ENCODE data around the gene B9D1.

B9D1 gene

DNA sequence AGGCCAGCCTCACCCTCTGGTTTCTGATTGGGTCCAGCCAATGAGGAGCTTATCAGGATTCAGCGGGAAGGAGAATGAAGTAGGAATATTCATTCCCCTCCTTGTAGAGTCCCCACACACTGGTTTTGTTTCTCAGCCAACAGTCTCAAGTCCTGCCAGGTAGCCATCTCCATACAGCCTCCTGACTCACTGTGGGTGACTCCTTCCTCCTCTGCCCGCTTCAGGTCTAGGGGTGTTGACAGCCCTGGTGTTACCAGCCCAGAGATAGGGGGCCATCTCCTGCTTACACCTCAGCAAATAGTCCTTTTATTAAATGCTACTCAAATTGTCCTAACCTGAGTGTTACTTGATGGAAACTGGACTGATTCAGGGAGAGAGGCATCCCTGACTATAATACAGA, 28.4 kb upstream of the B9D1 start:
- H3K4me3 ChIP-seq (ENCODE audit: low read depth, low read length): no peak overlapping the region
- TF ChIP-seq, protein P1, sequence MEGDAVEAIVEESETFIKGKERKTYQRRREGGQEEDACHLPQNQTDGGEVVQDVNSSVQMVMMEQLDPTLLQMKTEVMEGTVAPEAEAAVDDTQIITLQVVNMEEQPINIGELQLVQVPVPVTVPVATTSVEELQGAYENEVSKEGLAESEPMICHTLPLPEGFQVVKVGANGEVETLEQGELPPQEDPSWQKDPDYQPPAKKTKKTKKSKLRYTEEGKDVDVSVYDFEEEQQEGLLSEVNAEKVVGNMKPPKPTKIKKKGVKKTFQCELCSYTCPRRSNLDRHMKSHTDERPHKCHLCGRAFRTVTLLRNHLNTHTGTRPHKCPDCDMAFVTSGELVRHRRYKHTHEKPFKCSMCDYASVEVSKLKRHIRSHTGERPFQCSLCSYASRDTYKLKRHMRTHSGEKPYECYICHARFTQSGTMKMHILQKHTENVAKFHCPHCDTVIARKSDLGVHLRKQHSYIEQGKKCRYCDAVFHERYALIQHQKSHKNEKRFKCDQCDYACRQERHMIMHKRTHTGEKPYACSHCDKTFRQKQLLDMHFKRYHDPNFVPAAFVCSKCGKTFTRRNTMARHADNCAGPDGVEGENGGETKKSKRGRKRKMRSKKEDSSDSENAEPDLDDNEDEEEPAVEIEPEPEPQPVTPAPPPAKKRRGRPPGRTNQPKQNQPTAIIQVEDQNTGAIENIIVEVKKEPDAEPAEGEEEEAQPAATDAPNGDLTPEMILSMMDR (IDR thresholded peaks at IDR 0.05; ENCODE audit: insufficient read depth, low read depth, low read length, missing control alignments): no peak
- no peak for DNase-seq (ENCODE audit: low read depth)

DNA sequence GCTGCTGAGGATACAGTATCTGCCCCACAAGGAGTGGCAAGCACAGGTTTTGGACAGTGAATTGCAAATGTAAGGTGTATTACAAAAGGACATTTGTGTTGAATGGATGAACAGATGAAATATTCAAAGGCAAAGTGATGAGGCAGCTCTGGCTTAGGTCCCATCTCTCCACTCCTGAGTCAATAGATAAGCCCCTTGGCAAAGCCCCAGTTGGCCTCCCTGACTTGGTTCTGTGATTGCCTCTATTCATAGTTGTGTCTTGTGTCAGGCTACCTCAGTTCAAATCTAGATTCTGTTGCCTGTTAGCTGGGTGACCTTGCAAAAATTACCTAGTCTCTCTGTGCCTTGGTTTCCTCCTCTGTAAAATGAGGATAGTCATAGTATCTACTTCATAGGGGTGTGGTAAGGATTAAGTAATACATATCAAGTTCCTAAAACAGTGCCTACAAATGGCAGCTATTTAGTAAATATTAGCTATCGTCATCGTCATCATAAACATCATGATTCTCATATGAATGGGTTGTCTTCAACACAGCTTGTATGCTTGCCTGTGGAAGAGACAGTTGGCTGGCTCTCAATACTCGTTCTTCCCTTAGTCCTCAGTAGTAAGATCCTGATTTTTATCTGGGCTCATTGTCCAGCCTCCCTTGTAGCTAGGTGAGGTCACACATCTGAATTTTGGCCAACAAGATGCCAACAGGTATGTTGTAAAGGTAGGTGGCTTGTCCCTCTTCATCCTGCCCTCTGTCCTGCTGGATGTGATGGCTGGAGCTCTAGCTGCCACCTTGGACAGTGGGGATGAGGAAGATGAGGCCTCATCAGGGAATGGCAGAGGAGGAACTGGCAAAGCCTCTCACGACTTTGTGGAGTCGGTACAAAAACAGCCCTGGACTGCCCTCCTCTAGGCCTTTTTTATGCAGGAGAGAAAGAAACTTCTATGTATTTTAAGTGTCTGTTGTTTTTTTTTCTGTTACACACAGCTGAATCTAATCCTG, 26.6 kb upstream of the B9D1 start:
- H3K4me3 ChIP-seq (ENCODE audit: low read depth, low read length): no peak overlapping the region
- TF ChIP-seq, protein P1 (IDR thresholded peaks at IDR 0.05; ENCODE audit: insufficient read depth, low read depth, low read length, missing control alignments): no peak
- no peak for DNase-seq (ENCODE audit: low read depth)

DNA sequence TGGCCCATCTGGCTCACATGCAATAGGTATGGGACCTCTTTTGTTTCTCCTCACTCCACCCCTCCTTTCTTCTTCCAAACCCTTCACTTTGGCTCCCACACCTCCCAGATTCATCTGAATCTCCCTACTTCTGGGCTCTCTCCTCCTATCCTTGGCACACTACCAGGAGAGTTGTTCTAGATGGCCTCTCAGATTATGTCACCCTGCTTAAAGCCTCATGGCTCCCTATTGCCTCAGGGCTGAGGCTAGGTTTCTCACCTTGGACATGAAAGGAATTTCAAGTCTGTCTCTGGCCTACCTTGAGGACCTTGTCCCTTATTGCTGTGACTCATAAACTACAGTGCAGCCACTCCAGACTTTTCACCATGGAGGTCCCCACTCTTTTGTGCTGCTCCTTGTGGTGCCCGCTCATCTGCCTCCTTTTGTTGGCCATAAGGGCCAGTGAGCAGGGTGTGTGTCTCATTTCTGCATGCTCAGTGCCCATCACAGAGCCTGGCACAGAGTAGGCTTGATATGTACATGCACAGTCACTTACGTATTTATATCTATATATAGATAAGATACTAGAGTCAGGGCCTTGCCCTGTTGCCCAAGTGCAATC, 25.5 kb upstream of the B9D1 start:
- no peak overlapping the region for H3K4me3 ChIP-seq (ENCODE audit: low read depth, low read length)
- TF ChIP-seq, protein P1 (IDR thresholded peaks at IDR 0.05; ENCODE audit: insufficient read depth, low read depth, low read length, missing control alignments): no peak
- DNase-seq (ENCODE audit: low read depth): no peak

DNA sequence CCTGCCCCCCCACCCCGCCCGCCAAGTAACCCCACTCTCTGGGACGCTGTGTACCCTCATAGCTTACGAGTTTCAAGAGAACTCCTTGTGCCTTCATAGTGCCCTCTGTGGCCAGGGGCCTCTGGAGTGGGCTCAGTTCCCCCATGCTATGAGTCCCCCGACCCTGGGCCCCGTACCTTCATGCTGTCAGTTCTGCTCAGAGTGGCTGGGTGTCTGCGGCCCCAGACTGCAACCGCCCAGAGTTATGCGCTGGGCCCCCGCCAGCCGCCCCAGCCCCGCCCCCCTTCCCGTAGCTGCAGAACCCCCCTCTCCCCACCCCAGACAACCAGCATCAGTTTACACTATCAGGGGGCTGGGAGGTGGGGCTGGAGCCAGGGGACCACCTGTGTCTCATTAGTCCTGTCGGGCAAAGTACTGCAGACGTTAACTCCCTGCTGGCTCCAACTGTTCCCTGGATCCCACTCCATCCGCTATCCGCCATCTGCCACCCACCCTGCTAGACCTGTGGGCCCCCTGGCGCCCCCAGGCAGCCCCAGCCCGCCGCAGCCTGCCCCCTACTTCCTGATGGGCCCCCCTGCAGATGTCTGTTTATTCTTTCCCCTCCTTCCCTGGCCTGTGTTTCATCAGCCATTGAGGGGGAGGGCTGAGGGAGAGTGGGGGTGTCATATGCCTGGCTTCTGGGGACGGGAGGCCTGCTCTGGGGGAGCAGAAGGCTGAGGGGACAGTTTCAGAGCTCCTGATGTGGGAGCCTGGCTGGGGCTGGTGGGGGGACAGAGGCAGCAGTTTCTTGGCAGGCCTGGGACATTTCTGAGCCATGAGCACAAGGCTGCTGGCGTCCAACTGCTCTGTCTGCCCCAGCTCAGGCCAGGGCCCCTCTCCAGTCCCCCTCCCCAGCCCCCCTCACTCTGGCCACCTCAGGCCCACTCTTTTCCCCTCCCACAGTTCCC, 24.7 kb upstream of the B9D1 start, which contains the start of gene MFAP4:
Gene MFAP4 (minus strand): TSS at position 217 of the 947 bp plus-strand sequence. CDS start 35 bp downstream, at position 182.
- TF ChIP-seq, protein P1 (IDR thresholded peaks at IDR 0.05; ENCODE audit: insufficient read depth, low read depth, low read length, missing control alignments): no peak
- H3K4me3 ChIP-seq (ENCODE audit: low read depth, low read length): no peak within 1 kb of the TSS
- DNase-seq (ENCODE audit: low read depth): no peak

DNA sequence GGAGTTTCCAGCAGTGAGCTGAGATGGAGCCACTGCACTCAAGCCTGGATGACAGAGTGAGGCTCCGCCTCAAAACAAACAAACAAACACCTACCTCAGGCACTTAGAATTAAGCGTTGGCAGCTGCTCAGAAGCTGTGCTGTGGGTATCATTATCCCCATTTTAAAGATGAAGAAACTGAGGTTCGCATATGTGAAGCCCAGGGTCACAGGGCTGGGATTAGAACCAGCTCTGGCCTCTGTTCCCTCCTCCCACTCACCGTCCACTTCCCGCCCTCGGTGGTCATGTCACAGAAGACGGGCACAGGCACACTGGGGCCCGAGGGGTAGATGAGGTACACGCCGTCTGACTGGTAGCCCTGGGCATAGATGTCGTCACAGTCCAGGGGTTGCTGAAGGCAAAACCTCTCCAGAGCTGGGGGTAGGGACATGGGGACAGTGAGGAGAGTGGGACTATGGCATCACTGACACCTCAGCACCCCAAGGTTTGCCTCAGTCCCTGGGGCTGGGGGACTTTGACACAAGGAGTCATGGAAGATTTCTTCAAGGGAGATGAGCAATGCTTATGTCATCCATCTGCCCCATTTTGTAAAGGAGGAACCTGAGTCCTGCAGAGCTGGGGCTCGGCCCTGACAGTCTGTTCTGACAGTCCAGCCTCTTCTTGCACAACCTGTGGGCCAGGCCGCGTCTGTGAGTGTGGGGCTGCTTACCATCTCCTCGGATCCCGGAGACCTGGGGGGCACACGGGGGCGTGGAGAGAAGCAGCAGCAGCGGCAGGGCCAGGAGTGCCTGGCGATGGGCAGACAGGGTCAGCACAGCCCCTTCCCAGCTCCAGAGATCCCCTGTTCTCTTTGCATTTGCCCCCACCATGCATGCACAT, 23.8 kb upstream of the B9D1 start:
- no peak overlapping the region for H3K4me3 ChIP-seq (ENCODE audit: low read depth, low read length)
- TF ChIP-seq, protein P1 (IDR thresholded peaks at IDR 0.05; ENCODE audit: insufficient read depth, low read depth, low read length, missing control alignments): no peak
- DNase-seq (ENCODE audit: low read depth): no peak
